ENCODE measurements around the gene PPIL4.

Gene PPIL4

GRCh38 chr6:149458196-149458595, 87.6 kb downstream of the PPIL4 start:
- no peak for DNase-seq (ENCODE audit: low spot score)

DNA sequence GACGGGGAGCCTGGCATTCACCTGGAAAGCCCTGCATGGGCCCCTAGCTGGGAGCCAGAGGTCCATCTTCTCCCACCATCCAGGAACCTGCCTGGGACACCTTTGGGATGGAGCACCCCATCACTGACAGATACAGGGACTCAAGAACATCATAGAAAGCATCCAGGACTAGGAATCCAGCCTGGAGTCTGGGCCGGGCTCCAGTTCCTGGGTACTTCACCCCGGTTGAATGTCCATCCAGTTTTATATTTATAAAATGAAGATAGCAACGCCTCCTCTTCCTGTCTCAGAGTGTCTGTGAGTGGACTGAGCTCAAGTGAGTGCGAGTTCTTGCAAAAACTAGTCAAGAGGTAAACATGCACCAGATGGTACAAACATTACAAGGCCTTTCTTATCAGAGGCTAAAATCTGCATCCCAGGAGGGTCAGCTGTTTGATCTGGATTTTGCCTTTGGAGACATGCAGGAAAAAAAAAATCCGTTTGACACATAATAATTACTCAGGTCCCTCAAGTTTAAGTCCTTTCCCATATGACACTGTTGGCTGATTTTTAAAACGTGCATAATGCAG, 88.4 kb downstream of the PPIL4 start:
- DNase-seq (ENCODE audit: low spot score), result no peak

- DNase-seq (ENCODE audit: low spot score), result no peak
Measured at GRCh38 chr6:149456311-149457021, 89.4 kb downstream of the PPIL4 start.

GRCh38 chr6:149455031-149455732, 90.7 kb downstream of the PPIL4 start:
- no peak for DNase-seq (ENCODE audit: low spot score)

Measured in HuH-7 (cell line).